Measurements from ENCODE around the gene MMP2. TPM values are rescaled to one million over a fixed set of nuclear protein-coding genes. Genes with fewer than 3 reads are reported as not detected.

Gene MMP2
- total RNA-seq, 1 donor from 2014 or later: 1,246 TPM

DNA sequence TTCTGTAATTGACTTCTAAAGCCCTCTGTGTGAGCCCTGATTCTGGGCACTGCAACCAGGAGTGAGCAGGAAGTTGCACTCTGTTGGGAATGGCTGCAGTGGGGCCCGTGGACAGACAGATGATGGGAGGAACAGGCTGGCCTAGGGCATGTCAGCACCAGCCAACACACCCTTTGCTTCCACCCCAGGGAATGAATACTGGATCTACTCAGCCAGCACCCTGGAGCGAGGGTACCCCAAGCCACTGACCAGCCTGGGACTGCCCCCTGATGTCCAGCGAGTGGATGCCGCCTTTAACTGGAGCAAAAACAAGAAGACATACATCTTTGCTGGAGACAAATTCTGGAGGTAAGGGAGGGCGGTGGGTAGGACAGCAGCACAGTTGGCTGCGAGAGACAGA is 19.1 kb downstream of the MMP2 start:
- H3K27ac Mint-ChIP-seq (ENCODE audit: unreplicated experiment): peak overlapping the region; percentile 77
- no peak overlapping the region for H3K4me2 ChIP-seq (ENCODE audit: low read length)
- TF ChIP-seq, protein P1, sequence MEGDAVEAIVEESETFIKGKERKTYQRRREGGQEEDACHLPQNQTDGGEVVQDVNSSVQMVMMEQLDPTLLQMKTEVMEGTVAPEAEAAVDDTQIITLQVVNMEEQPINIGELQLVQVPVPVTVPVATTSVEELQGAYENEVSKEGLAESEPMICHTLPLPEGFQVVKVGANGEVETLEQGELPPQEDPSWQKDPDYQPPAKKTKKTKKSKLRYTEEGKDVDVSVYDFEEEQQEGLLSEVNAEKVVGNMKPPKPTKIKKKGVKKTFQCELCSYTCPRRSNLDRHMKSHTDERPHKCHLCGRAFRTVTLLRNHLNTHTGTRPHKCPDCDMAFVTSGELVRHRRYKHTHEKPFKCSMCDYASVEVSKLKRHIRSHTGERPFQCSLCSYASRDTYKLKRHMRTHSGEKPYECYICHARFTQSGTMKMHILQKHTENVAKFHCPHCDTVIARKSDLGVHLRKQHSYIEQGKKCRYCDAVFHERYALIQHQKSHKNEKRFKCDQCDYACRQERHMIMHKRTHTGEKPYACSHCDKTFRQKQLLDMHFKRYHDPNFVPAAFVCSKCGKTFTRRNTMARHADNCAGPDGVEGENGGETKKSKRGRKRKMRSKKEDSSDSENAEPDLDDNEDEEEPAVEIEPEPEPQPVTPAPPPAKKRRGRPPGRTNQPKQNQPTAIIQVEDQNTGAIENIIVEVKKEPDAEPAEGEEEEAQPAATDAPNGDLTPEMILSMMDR (IDR thresholded peaks at IDR 0.05; ENCODE audit: insufficient read depth, low read depth, low read length): no peak
- no peak for TF ChIP-seq EZH2 (IDR thresholded peaks at IDR 0.05; ENCODE audit: insufficient read depth, low read length)
- H3K27me3 ChIP-seq (ENCODE audit: insufficient read depth, low read length): no peaks in the 10 kb centered on the region
- H3K36me3 Mint-ChIP-seq (ENCODE audit: low read depth, unreplicated experiment): peaks cover 30% of the 10 kb centered on the region
- no peaks in the 10 kb centered on the region for H3K27me3 Mint-ChIP-seq (ENCODE audit: low read depth, unreplicated experiment)
- H3K9me3 ChIP-seq (ENCODE audit: insufficient read depth, low read depth, low read length): no peaks in the 10 kb centered on the region
- peak overlapping the region; percentile 14 for H3K9ac ChIP-seq (ENCODE audit: low read length)
- no peak overlapping the region for H2AFZ ChIP-seq (ENCODE audit: low read depth, low read length)
- no peak overlapping the region for H3K4me3 ChIP-seq (ENCODE audit: insufficient read depth, low read depth, low read length)
- peaks cover 40% of the 10 kb centered on the region for H3K36me3 ChIP-seq (ENCODE audit: insufficient read depth, low read length)
- H3K9me3 Mint-ChIP-seq (ENCODE audit: unreplicated experiment): no peaks in the 10 kb centered on the region
- H3K4me1 ChIP-seq (ENCODE audit: insufficient read depth, low read length): peaks cover 79% of the 10 kb centered on the region
- peaks cover 4% of the 10 kb centered on the region for H4K20me1 ChIP-seq (ENCODE audit: insufficient read depth, low read length)
- H3K79me2 ChIP-seq (ENCODE audit: insufficient read depth, low read length): no peaks in the 10 kb centered on the region
- H3K27ac ChIP-seq (ENCODE audit: low read depth, low read length): peak overlapping the region; percentile 98
- FAIRE-seq (no peak), DNase-seq (ENCODE audit: low read depth) (no peak)
- H3K4me1 Mint-ChIP-seq (ENCODE audit: low read depth, unreplicated experiment): peaks cover 74% of the 10 kb centered on the region
- peak overlapping the region; percentile 40 for H3K4me3 Mint-ChIP-seq (ENCODE audit: unreplicated experiment)

DNA sequence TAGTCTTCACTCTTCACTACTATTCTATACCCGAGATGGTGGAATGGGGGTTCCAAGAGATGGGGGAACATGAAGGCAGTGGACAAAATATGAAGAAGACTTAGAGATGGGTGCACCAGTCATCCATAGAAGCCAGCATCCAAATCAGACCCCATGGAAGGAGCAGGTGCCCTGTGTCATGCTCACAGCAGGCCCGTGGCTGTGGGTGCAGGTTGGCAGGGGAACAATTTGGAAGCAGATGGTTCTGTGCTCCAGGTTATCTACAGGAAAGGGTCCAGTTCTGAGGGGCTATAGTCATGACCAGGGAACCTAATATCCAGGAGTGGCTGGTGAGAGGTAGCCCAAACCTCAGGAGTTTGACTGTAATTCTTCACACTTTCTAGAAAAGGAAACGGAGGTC is 20.3 kb downstream of the MMP2 start:
- Histone ChIP-seq H3K27ac (ENCODE audit: low read depth, low read length) (peak overlapping the region; percentile 98), H2AFZ (ENCODE audit: low read depth, low read length) (no peak overlapping the region), H3K9ac (ENCODE audit: low read length) (peak overlapping the region; percentile 79), H3K4me3 (ENCODE audit: insufficient read depth, low read depth, low read length) (no peak overlapping the region), H4K20me1 (ENCODE audit: insufficient read depth, low read length) (peaks cover 4% of the 10 kb centered on the region), H3K4me1 (ENCODE audit: insufficient read depth, low read length) (peaks cover 80% of the 10 kb centered on the region), H3K9me3 (ENCODE audit: insufficient read depth, low read depth, low read length) (no peaks in the 10 kb centered on the region), H3K79me2 (ENCODE audit: insufficient read depth, low read length) (no peaks in the 10 kb centered on the region), H3K27me3 (ENCODE audit: insufficient read depth, low read length) (no peaks in the 10 kb centered on the region), H3K4me2 (ENCODE audit: low read length) (peak overlapping the region; percentile 67), H3K36me3 (ENCODE audit: insufficient read depth, low read length) (peaks cover 31% of the 10 kb centered on the region)
- Mint-ChIP-seq H3K4me1 (ENCODE audit: low read depth, unreplicated experiment) (peaks cover 76% of the 10 kb centered on the region), H3K27ac (ENCODE audit: unreplicated experiment) (peak overlapping the region; percentile 100), H3K36me3 (ENCODE audit: low read depth, unreplicated experiment) (peaks cover 30% of the 10 kb centered on the region), H3K9me3 (ENCODE audit: unreplicated experiment) (no peaks in the 10 kb centered on the region), H3K4me3 (ENCODE audit: unreplicated experiment) (no peak overlapping the region), H3K27me3 (ENCODE audit: low read depth, unreplicated experiment) (no peaks in the 10 kb centered on the region)
- FAIRE-seq (no peak), DNase-seq (ENCODE audit: low read depth) (no peak)
- no peak for TF ChIP-seq EZH2 (IDR thresholded peaks at IDR 0.05; ENCODE audit: insufficient read depth, low read length)
- TF ChIP-seq, protein P1 (IDR thresholded peaks at IDR 0.05; ENCODE audit: insufficient read depth, low read depth, low read length): no peak

DNA sequence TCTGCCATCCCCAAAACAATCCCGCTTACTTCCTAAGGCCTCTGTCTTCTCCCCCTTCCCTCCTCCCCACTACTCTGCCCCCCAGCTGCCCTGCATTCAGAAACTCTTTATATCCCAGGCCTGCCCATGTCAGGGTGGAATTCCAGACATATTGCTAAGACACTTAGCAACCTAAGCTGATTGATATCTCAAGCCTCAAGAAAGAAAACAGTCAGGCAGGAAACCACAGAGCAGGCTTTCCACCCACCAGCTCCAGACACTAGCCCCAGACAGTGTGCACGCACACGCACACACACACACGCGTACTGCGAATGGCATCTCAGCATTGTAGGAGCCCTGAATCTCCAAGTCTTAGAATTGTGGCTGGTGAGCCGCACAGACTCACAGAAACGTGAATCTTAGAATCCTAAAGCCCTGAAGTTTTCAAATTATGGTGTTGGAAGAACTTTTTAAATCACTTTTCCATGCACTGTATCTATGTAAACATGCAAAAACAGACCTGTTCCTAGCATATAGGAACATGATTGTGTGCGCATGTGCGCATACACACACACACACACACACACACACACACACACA is 21.0 kb downstream of the MMP2 start:
- Histone ChIP-seq H3K79me2 (ENCODE audit: insufficient read depth, low read length) (no peaks in the 10 kb centered on the region), H3K4me3 (ENCODE audit: insufficient read depth, low read depth, low read length) (no peak overlapping the region), H3K27me3 (ENCODE audit: insufficient read depth, low read length) (no peaks in the 10 kb centered on the region), H4K20me1 (ENCODE audit: insufficient read depth, low read length) (no peaks in the 10 kb centered on the region), H3K36me3 (ENCODE audit: insufficient read depth, low read length) (peaks cover 28% of the 10 kb centered on the region), H2AFZ (ENCODE audit: low read depth, low read length) (no peak overlapping the region), H3K4me1 (ENCODE audit: insufficient read depth, low read length) (peaks cover 73% of the 10 kb centered on the region), H3K27ac (ENCODE audit: low read depth, low read length) (peak overlapping the region; percentile 98), H3K4me2 (ENCODE audit: low read length) (peak overlapping the region; percentile 77), H3K9ac (ENCODE audit: low read length) (peak overlapping the region; percentile 85), H3K9me3 (ENCODE audit: insufficient read depth, low read depth, low read length) (no peaks in the 10 kb centered on the region)
- peak; percentile 100 for DNase-seq (ENCODE audit: low read depth)
- TF ChIP-seq, protein P1 (IDR thresholded peaks at IDR 0.05; ENCODE audit: insufficient read depth, low read depth, low read length): no peak
- TF ChIP-seq EZH2 (IDR thresholded peaks at IDR 0.05; ENCODE audit: insufficient read depth, low read length): no peak
- Mint-ChIP-seq H3K4me3 (ENCODE audit: unreplicated experiment) (peak overlapping the region; percentile 46), H3K36me3 (ENCODE audit: low read depth, unreplicated experiment) (peaks cover 33% of the 10 kb centered on the region), H3K9me3 (ENCODE audit: unreplicated experiment) (no peaks in the 10 kb centered on the region), H3K27ac (ENCODE audit: unreplicated experiment) (peak overlapping the region; percentile 100), H3K27me3 (ENCODE audit: low read depth, unreplicated experiment) (no peaks in the 10 kb centered on the region), H3K4me1 (ENCODE audit: low read depth, unreplicated experiment) (peaks cover 71% of the 10 kb centered on the region)
- peak; percentile 90 for FAIRE-seq
